HEK293 (cell line): ENCODE data around the gene CACYBP.

Experiments used
- CTCF ChIA-PET: fragments of 350-600 bp; formaldehyde crosslinking; extraction: SDS; loops from one replicate; lab custom pipeline; 2021; ENCODE audit warnings: antibody characterized with exemption; lab: Yijun Ruan, JAX
- POLR2A ChIA-PET: fragments of 300-600 bp; formaldehyde crosslinking; extraction: SDS; loops from one replicate; lab custom pipeline; 2020; ENCODE audit warnings: antibody characterized with exemption, inconsistent platforms; lab: Yijun Ruan, JAX
- H3K27ac ChIP-seq: fragments of 200-500 bp; sonication (Bioruptor generic); 2 replicates; pipeline ENCODE4 v1.5.1; 2014; ENCODE audit warnings: low read depth, low read length, control low read depth, inconsistent platforms; ENCODE audit errors: extremely low read depth
- H3K36me3 ChIP-seq, 2 experiments: fragments of 200-500 bp in 1 of 2; sonication (Bioruptor generic) in 1 of 2; 1 replicate in 1 of 2; 2 replicates in 1 of 2; pipeline ENCODE4 v1.5.1; 2014 to 2017; ENCODE audit warnings: inconsistent platforms in 2 of 2, low read length in 2 of 2; ENCODE audit not compliant: control insufficient read depth in 2 of 2, insufficient read depth in 1 of 2
- H3K4me1 ChIP-seq: fragments of 200-500 bp; sonication (Bioruptor generic); 2 replicates; pipeline ENCODE4 v1.5.1; 2014; ENCODE audit warnings: mild to moderate bottlenecking, low read length, inconsistent platforms; ENCODE audit not compliant: control insufficient read depth, insufficient read depth
- H3K4me3 ChIP-seq: 2 replicates; pipeline ENCODE4 v1.5.1; 2011; ENCODE audit warnings: low read depth, mild to moderate bottlenecking, control low read depth, low read length, moderate library complexity
- H3K9me3 ChIP-seq: fragments of 200-500 bp; sonication (Bioruptor generic); 2 replicates; pipeline ENCODE4 v1.5.1; 2014; ENCODE audit warnings: low read depth, low read length, inconsistent platforms; ENCODE audit not compliant: control insufficient read depth, insufficient read depth
- GLI2 ChIP-seq: fragments of 450-650 bp; formaldehyde crosslinking; IDR thresholded peaks from 2 replicates; pipeline ENCODE4; 2017; ENCODE audit warnings: missing biosample characterization, missing genetic modification characterization, low read depth, borderline replicate concordance
- KLF16 ChIP-seq: fragments of 450-650 bp; formaldehyde crosslinking; IDR thresholded peaks from 2 replicates; pipeline ENCODE4 v1.5.1; 2017; ENCODE audit warnings: missing biosample characterization, missing genetic modification characterization
- SCRT2 ChIP-seq: fragments of 450-650 bp; formaldehyde crosslinking; IDR thresholded peaks from 2 replicates; pipeline ENCODE4 v1.5.1; 2016; ENCODE audit warnings: missing biosample characterization, missing genetic modification characterization
- ZFP69B ChIP-seq: fragments of 450-650 bp; formaldehyde crosslinking; IDR thresholded peaks from 2 replicates; pipeline ENCODE4 v1.5.1; 2016; ENCODE audit warnings: missing biosample characterization, missing genetic modification characterization
- ZNF10 ChIP-seq: fragments of 450-650 bp; formaldehyde crosslinking; IDR thresholded peaks from 2 replicates; pipeline ENCODE4 v1.5.1; 2017; ENCODE audit warnings: missing biosample characterization, missing genetic modification characterization
- ZNF248 ChIP-seq: fragments of 450-650 bp; formaldehyde crosslinking; IDR thresholded peaks from 2 replicates; pipeline ENCODE4 v1.5.1; 2017; ENCODE audit warnings: missing biosample characterization, missing genetic modification characterization
- ZNF341 ChIP-seq: fragments of 450-650 bp; formaldehyde crosslinking; IDR thresholded peaks from 2 replicates; pipeline ENCODE4; 2016; ENCODE audit warnings: low read depth, missing biosample characterization, missing genetic modification characterization
- ZNF521 ChIP-seq: fragments of 450-650 bp; formaldehyde crosslinking; IDR thresholded peaks from 2 replicates; pipeline ENCODE4 v1.5.1; 2017; ENCODE audit warnings: missing biosample characterization, mild to moderate bottlenecking, missing genetic modification characterization
- ZNF621 ChIP-seq: fragments of 450-650 bp; formaldehyde crosslinking; IDR thresholded peaks from 2 replicates; pipeline ENCODE4 v1.5.1; 2017; ENCODE audit warnings: missing biosample characterization, missing genetic modification characterization
- ZNF629 ChIP-seq: fragments of 450-650 bp; formaldehyde crosslinking; IDR thresholded peaks from 2 replicates; pipeline ENCODE4 v1.5.1; 2017; ENCODE audit warnings: missing biosample characterization, missing genetic modification characterization
- ZNF654 ChIP-seq: fragments of 450-650 bp; formaldehyde crosslinking; IDR thresholded peaks from 2 replicates; pipeline ENCODE4 v1.5.1; 2016; ENCODE audit warnings: low read depth, missing biosample characterization, missing genetic modification characterization
- ZNF658 ChIP-seq: fragments of 450-650 bp; formaldehyde crosslinking; IDR thresholded peaks from 2 replicates; pipeline ENCODE4; 2016; ENCODE audit warnings: missing biosample characterization, missing genetic modification characterization
- ZNF791 ChIP-seq: fragments of 450-650 bp; formaldehyde crosslinking; IDR thresholded peaks from 2 replicates; pipeline ENCODE4 v1.5.1; 2016; ENCODE audit warnings: missing biosample characterization, missing genetic modification characterization
- ZSCAN16 ChIP-seq: fragments of 450-650 bp; formaldehyde crosslinking; IDR thresholded peaks from 2 replicates; pipeline ENCODE4 v1.5.1; 2016; ENCODE audit warnings: missing biosample characterization, missing genetic modification characterization
- TF ChIP-seq, protein P1 (sequence below): fragments of 450-650 bp; formaldehyde crosslinking; IDR thresholded peaks from 2 replicates; pipeline ENCODE4 v1.5.1; 2016; ENCODE audit warnings: missing biosample characterization, missing genetic modification characterization
- TF ChIP-seq, protein P2 (sequence below): fragments of 450-650 bp; formaldehyde crosslinking; IDR thresholded peaks from 2 replicates; pipeline ENCODE4 v1.5.1; 2016; ENCODE audit warnings: missing biosample characterization, missing genetic modification characterization
- TF ChIP-seq, protein P3 (sequence below): fragments of 450-650 bp; formaldehyde crosslinking; conservative IDR thresholded peaks from 2 replicates; pipeline ENCODE4 v1.5.1; 2016; ENCODE audit warnings: low read depth, missing biosample characterization, missing genetic modification characterization
- TF ChIP-seq, protein P4 (sequence below): fragments of 450-650 bp; formaldehyde crosslinking; IDR thresholded peaks from 2 replicates; pipeline ENCODE4 v1.5.1; 2016; ENCODE audit warnings: missing biosample characterization, missing genetic modification characterization
- TF ChIP-seq, protein P5 (sequence below): fragments of 450-650 bp; formaldehyde crosslinking; IDR thresholded peaks from 2 replicates; pipeline ENCODE4 v1.5.1; 2016; ENCODE audit warnings: missing biosample characterization, missing genetic modification characterization, low read depth

The CACYBP gene

DNA sequence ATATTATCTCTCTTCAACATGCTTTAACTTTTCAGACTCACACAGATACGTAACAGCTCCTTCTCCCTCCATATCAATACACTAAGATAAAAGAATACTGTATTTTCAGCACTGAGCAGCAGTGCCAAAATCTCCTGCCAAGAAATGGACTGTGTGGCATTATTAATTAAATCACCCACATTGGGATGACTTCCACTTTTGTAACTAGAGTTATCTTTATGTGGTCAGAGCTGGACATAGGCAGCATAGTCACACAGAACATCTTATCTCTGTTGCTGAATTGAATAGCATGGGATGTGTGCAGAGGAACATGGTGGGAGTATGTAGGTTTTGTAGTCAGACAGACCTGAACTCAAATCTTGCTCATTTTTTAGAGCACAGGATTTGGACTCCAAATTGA lies 41.4 kb upstream of the CACYBP start (continued):
- no peak for TF ChIP-seq ZNF629 (tag by site-specific recombination)
- no peak for TF ChIP-seq ZNF791 (tag by site-specific recombination)
- TF ChIP-seq ZNF621: no peak
- TF ChIP-seq ZNF658: no peak
- TF ChIP-seq, protein P1, sequence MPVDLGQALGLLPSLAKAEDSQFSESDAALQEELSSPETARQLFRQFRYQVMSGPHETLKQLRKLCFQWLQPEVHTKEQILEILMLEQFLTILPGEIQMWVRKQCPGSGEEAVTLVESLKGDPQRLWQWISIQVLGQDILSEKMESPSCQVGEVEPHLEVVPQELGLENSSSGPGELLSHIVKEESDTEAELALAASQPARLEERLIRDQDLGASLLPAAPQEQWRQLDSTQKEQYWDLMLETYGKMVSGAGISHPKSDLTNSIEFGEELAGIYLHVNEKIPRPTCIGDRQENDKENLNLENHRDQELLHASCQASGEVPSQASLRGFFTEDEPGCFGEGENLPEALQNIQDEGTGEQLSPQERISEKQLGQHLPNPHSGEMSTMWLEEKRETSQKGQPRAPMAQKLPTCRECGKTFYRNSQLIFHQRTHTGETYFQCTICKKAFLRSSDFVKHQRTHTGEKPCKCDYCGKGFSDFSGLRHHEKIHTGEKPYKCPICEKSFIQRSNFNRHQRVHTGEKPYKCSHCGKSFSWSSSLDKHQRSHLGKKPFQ (tag by site-specific recombination): no peak
- no peak for TF ChIP-seq ZSCAN16 (tag by site-specific recombination)
- TF ChIP-seq GLI2 (tag by site-specific recombination): no peak
- no peak for TF ChIP-seq ZNF341
- TF ChIP-seq KLF16 (tag by site-specific recombination): no peak
- TF ChIP-seq ZNF521: no peak
- TF ChIP-seq, all 188 proteins: peak for 0

DNA sequence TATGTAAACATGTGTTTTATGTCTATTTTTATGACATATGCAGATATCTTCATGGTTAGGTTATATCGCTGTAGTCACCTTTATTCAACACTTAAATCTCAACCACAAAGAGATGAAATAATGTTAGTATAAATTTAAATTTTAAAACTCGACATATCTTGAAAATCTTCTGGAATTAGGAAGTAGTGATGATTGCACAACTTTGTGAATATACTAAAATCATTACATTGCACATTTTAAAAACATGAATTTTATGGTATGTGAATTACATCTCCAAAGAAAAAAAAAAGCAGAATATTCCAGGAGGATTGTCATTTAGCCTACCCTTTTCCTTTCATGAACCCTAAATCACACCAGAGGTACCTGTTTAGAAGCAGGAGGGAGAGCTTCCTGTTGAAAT lies 39.4 kb upstream of the CACYBP start:
- no peak overlapping the region for H3K4me3 ChIP-seq
- H3K27ac ChIP-seq: no peak overlapping the region
- TF ChIP-seq, protein P2, sequence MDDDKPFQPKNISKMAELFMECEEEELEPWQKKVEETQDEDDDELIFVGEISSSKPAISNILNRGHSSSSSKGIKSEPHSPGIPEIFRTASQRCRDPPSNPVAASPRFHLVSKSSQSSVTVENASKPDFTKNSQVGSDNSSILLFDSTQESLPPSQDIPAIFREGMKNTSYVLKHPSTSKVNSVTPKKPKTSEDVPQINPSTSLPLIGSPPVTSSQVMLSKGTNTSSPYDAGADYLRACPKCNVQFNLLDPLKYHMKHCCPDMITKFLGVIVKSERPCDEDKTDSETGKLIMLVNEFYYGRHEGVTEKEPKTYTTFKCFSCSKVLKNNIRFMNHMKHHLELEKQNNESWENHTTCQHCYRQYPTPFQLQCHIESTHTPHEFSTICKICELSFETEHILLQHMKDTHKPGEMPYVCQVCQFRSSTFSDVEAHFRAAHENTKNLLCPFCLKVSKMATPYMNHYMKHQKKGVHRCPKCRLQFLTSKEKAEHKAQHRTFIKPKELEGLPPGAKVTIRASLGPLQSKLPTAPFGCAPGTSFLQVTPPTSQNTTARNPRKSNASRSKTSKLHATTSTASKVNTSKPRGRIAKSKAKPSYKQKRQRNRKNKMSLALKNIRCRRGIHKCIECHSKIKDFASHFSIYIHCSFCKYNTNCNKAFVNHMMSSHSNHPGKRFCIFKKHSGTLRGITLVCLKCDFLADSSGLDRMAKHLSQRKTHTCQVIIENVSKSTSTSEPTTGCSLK (tag by site-specific recombination): no peak
- TF ChIP-seq ZNF654 (tag by site-specific recombination) (no peak), ZNF248 (tag by site-specific recombination) (no peak), ZNF10 (tag by site-specific recombination) (no peak), ZFP69B (tag by site-specific recombination) (no peak), SCRT2 (tag by site-specific recombination) (no peak)
- TF ChIP-seq, protein P3, sequence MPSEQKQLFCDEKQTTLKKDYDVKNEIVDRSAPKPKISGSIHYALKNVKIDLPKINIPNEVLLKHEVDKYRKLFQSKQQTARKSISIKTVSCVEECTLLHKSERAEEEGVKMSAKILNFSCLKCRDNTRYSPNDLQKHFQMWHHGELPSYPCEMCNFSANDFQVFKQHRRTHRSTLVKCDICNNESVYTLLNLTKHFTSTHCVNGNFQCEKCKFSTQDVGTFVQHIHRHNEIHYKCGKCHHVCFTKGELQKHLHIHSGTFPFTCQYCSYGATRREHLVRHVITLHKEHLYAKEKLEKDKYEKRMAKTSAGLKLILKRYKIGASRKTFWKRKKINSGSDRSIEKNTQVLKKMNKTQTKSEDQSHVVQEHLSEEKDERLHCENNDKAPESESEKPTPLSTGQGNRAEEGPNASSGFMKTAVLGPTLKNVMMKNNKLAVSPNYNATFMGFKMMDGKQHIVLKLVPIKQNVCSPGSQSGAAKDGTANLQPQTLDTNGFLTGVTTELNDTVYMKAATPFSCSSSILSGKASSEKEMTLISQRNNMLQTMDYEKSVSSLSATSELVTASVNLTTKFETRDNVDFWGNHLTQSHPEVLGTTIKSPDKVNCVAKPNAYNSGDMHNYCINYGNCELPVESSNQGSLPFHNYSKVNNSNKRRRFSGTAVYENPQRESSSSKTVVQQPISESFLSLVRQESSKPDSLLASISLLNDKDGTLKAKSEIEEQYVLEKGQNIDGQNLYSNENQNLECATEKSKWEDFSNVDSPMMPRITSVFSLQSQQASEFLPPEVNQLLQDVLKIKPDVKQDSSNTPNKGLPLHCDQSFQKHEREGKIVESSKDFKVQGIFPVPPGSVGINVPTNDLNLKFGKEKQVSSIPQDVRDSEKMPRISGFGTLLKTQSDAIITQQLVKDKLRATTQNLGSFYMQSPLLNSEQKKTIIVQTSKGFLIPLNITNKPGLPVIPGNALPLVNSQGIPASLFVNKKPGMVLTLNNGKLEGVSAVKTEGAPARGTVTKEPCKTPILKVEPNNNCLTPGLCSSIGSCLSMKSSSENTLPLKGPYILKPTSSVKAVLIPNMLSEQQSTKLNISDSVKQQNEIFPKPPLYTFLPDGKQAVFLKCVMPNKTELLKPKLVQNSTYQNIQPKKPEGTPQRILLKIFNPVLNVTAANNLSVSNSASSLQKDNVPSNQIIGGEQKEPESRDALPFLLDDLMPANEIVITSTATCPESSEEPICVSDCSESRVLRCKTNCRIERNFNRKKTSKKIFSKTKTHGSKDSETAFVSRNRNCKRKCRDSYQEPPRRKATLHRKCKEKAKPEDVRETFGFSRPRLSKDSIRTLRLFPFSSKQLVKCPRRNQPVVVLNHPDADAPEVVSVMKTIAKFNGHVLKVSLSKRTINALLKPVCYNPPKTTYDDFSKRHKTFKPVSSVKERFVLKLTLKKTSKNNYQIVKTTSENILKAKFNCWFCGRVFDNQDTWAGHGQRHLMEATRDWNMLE (tag by site-specific recombination): no peak
- TF ChIP-seq, protein P4, sequence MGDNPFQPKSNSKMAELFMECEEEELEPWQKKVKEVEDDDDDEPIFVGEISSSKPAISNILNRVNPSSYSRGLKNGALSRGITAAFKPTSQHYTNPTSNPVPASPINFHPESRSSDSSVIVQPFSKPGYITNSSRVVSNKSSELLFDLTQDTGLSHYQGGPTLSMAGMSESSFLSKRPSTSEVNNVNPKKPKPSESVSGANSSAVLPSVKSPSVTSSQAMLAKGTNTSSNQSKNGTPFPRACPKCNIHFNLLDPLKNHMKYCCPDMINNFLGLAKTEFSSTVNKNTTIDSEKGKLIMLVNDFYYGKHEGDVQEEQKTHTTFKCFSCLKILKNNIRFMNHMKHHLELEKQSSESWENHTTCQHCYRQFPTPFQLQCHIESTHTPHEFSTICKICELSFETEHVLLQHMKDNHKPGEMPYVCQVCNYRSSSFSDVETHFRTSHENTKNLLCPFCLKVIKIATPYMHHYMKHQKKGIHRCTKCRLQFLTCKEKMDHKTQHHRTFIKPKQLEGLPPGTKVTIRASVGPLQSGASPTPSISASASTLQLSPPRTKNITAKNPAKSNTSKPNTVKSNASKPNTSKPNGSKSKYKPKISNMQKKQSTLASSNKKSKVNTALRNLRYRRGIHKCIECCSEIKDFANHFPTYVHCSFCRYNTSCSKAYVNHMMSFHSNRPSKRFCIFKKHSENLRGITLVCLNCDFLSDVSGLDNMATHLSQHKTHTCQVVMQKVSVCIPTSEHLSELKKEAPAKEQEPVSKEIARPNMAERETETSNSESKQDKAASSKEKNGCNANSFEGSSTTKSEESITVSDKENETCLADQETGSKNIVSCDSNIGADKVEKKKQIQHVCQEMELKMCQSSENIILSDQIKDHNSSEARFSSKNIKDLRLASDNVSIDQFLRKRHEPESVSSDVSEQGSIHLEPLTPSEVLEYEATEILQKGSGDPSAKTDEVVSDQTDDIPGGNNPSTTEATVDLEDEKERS (tag by site-specific recombination): no peak
- TF ChIP-seq, protein P5, sequence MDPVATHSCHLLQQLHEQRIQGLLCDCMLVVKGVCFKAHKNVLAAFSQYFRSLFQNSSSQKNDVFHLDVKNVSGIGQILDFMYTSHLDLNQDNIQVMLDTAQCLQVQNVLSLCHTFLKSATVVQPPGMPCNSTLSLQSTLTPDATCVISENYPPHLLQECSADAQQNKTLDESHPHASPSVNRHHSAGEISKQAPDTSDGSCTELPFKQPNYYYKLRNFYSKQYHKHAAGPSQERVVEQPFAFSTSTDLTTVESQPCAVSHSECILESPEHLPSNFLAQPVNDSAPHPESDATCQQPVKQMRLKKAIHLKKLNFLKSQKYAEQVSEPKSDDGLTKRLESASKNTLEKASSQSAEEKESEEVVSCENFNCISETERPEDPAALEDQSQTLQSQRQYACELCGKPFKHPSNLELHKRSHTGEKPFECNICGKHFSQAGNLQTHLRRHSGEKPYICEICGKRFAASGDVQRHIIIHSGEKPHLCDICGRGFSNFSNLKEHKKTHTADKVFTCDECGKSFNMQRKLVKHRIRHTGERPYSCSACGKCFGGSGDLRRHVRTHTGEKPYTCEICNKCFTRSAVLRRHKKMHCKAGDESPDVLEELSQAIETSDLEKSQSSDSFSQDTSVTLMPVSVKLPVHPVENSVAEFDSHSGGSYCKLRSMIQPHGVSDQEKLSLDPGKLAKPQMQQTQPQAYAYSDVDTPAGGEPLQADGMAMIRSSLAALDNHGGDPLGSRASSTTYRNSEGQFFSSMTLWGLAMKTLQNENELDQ (tag by site-specific recombination): no peak
- no peaks in the 10 kb centered on the region for H3K9me3 ChIP-seq
- CTCF ChIA-PET: no interaction called here
- H3K36me3 ChIP-seq: no peaks in the 10 kb centered on the region
- POLR2A ChIA-PET: no interaction called here
- peaks cover 17% of the 10 kb centered on the region for H3K4me1 ChIP-seq
